Measurements from ENCODE around the gene C1S. TPM values are rescaled to one million over a fixed set of nuclear protein-coding genes. Genes with fewer than 3 reads are reported as not detected.
A peak's percentile ranks its signal among the peaks of the same experiment; 100 is the strongest.

Gene C1S
- total and polyA plus RNA-seq, 2 donors (not counting 3 experiments of a cell fraction or from before 2014, with no cell fraction given), result 0.32 to 0.38 TPM

DNA sequence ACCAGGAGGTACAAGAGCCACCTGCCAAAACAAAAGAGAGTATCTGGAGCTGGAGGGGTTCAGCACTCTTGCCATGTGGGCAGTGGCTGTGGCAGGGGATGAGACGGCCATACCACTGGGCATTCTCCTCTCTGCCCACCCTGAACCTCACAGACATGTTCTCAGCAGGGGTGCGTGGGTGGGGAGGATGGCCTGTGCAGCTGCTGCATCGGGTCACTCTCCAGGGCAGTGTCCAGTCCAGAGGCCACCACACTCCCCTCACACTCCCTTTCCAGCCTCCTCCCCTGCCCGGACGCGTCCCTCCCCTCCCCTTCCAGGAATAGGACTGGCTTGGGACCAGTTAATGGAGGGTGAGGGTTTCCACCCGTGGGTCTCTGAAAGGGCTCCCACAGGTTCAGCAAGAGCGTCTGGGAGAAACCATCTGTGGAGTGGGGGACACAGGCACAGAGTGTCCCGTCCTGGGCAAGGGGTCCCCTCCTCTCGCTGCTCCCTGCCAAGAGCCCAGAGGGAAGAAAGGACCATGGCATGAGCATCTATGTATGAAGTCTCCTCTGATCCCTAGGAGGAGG is 31.2 kb downstream of the C1S start:
- CTCF ChIA-PET, result interaction anchor here (0.6 to 4.5 kb wide), 5 partner anchors 18 to 222 kb away, joined by 3 to 19 read pairs (median 3); partner anchors contain the start of genes C12orf57 and RNU7-1
- no peak for FAIRE-seq

More for the DNA sequence above, 31.2 kb downstream of the C1S start:
- H3K36me3 ChIP-seq (ENCODE audit: control insufficient read depth in 2 of 2, extremely low read depth in 1 of 2, insufficient read depth in 2 of 2, low read length in 2 of 2), result no peaks in the 10 kb centered on the region
- intact Hi-C loops (cut with micrococcal nuclease) (loop anchor here (1.0 to 5.0 kb wide), 6 partner anchors 17 to 219 kb away; partner anchors contain the start of genes C12orf57, C1RL, EMG1 and LPCAT3), dilution Hi-C loops (cut with MboI; ENCODE audit: extremely low pct_ligation_motif_present, low sequenced_read_pairs) (no loop called here)
- peaks cover 0 to 17% of the 10 kb centered on the region in 2 experiments for H3K27me3 ChIP-seq (ENCODE audit: control insufficient read depth in 2 of 2, insufficient read depth in 2 of 2, low read length in 2 of 2)
- H3K9me3 ChIP-seq (replicated peaks; ENCODE audit: control insufficient read depth, insufficient read depth, low read length), result no peaks in the 10 kb centered on the region
- H4K20me1 ChIP-seq (replicated peaks; ENCODE audit: control insufficient read depth, extremely low read depth, insufficient read depth, low read length), result no peaks in the 10 kb centered on the region
- TF ChIP-seq JUN (IDR thresholded peaks at IDR 0.05; ENCODE audit: borderline replicate concordance, insufficient read depth, insufficient read length, low read depth) (no peak), EZH2 (IDR thresholded peaks at IDR 0.05; ENCODE audit: borderline replicate concordance, low read depth, low read length, severe bottlenecking) (no peak), POLR2AphosphoS5 (IDR thresholded peaks at IDR 0.05; ENCODE audit: insufficient read depth, low read depth, low read length) (no peak), MYC (IDR thresholded peaks at IDR 0.05; ENCODE audit: low read depth, low read length) (no peak), POLR2A (IDR thresholded peaks at IDR 0.05; ENCODE audit: low read depth, low read length) (no peak), GATA2 (IDR thresholded peaks at IDR 0.05; ENCODE audit: insufficient read depth, insufficient read length, low read depth, low read length) (no peak), FOS (IDR thresholded peaks at IDR 0.05; ENCODE audit: borderline replicate concordance, insufficient read depth, low read length) (no peak)
- TF ChIP-seq, protein P1, sequence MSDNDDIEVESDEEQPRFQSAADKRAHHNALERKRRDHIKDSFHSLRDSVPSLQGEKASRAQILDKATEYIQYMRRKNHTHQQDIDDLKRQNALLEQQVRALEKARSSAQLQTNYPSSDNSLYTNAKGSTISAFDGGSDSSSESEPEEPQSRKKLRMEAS (IDR thresholded peaks at IDR 0.05; ENCODE audit: insufficient read depth, insufficient read length), result no peak
- TF ChIP-seq, protein P2, sequence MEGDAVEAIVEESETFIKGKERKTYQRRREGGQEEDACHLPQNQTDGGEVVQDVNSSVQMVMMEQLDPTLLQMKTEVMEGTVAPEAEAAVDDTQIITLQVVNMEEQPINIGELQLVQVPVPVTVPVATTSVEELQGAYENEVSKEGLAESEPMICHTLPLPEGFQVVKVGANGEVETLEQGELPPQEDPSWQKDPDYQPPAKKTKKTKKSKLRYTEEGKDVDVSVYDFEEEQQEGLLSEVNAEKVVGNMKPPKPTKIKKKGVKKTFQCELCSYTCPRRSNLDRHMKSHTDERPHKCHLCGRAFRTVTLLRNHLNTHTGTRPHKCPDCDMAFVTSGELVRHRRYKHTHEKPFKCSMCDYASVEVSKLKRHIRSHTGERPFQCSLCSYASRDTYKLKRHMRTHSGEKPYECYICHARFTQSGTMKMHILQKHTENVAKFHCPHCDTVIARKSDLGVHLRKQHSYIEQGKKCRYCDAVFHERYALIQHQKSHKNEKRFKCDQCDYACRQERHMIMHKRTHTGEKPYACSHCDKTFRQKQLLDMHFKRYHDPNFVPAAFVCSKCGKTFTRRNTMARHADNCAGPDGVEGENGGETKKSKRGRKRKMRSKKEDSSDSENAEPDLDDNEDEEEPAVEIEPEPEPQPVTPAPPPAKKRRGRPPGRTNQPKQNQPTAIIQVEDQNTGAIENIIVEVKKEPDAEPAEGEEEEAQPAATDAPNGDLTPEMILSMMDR (IDR thresholded peaks at IDR 0.05; ENCODE audit: extremely low read depth in 1 of 2, insufficient read depth in 1 of 2, low read depth in 1 of 2, low read length in 2 of 2), result no peak
- H3K9ac ChIP-seq (replicated peaks; ENCODE audit: extremely low read depth, insufficient read depth, low read length), result no peak overlapping the region
- POLR2A ChIA-PET, result no interaction called here
- H2AFZ ChIP-seq (ENCODE audit: low read depth, low read length), result peak overlapping the region; percentile 99
- no peaks in the 10 kb centered on the region for H3K9me1 ChIP-seq (replicated peaks; ENCODE audit: control insufficient read depth, extremely low read depth, insufficient read depth, low read length)
- peak overlapping the region in 2 of 3 experiments; percentile 51 to 70 for H3K4me3 ChIP-seq (replicated peaks in 1 of 3; ENCODE audit: insufficient read depth in 1 of 3, low read depth in 1 of 3, low read length in 3 of 3)
- H3K4me1 ChIP-seq (ENCODE audit: control insufficient read depth, extremely low read depth, insufficient read depth, low read length), result peaks cover 6% of the 10 kb centered on the region
- no peak for DNase-seq (ENCODE audit: low read depth, low spot score)
- no peak overlapping the region for H3K27ac ChIP-seq (ENCODE audit: insufficient read depth, low read depth, low read length)
- peak overlapping the region; percentile 84 for H3K4me2 ChIP-seq (ENCODE audit: insufficient read depth, low read length)
- no peaks in the 10 kb centered on the region for H3K79me2 ChIP-seq (ENCODE audit: control insufficient read depth, insufficient read depth, low read length)
- BruUV-seq (replicated peaks), result no TSS peak

All from endothelial cell of umbilical vein (primary cell).